HEK293T (cell line): ENCODE measurements around the gene PKD2L2.

Experiments
- CTCF ChIA-PET: fragments of 350-600 bp; formaldehyde crosslinking; extraction: SDS; loops from one replicate; lab custom pipeline; 2021; ENCODE audit warnings: antibody characterized with exemption, inconsistent platforms; lab: Yijun Ruan, JAX
- POLR2A ChIA-PET: fragments of 350-600 bp; formaldehyde crosslinking; extraction: SDS; loops from one replicate; lab custom pipeline; 2020; ENCODE audit warnings: antibody characterized with exemption, inconsistent platforms; lab: Yijun Ruan, JAX
- DNase-seq: peaks from one replicate; pipeline ENCODE4 v3.0.0; 2012; ENCODE audit warnings: mixed read lengths; ENCODE audit errors: extremely low spot score
- ARNT ChIP-seq: fragments of 450-650 bp; IDR thresholded peaks from 2 replicates; pipeline ENCODE4 v1.6.1; 2017; ENCODE audit warnings: mild to moderate bottlenecking
- BHLHE40 ChIP-seq: fragments of 450-650 bp; IDR thresholded peaks from 2 replicates; pipeline ENCODE4 v1.6.1; 2016; ENCODE audit warnings: mild to moderate bottlenecking, moderate library complexity, borderline replicate concordance
- CTBP1 ChIP-seq: fragments of 450-650 bp; IDR thresholded peaks from 2 replicates; pipeline ENCODE4 v1.6.1; 2016; ENCODE audit warnings: borderline replicate concordance
- ELF4 ChIP-seq: fragments of 450-650 bp; IDR thresholded peaks from 2 replicates; pipeline ENCODE4 v1.6.1; 2017; ENCODE audit warnings: antibody characterized with exemption
- FOXA1 ChIP-seq: fragments of 450-650 bp; IDR thresholded peaks from 2 replicates; pipeline ENCODE4 v1.6.1; 2016; ENCODE audit warnings: mild to moderate bottlenecking
- FOXK2 ChIP-seq: fragments of 450-650 bp; IDR thresholded peaks from 2 replicates; pipeline ENCODE4 v1.6.1; 2016; ENCODE audit warnings: mild to moderate bottlenecking
- FOXM1 ChIP-seq: fragments of 450-650 bp; IDR thresholded peaks from 2 replicates; pipeline ENCODE4 v1.6.1; 2017; ENCODE audit warnings: mild to moderate bottlenecking, borderline replicate concordance
- HDGF ChIP-seq: fragments of 450-650 bp; IDR thresholded peaks from 2 replicates; pipeline ENCODE4 v1.6.1; 2017; ENCODE audit warnings: antibody characterized with exemption, borderline replicate concordance
- L3MBTL2 ChIP-seq: fragments of 450-650 bp; conservative IDR thresholded peaks from 2 replicates; pipeline ENCODE4 v1.6.1; 2016; ENCODE audit warnings: mild to moderate bottlenecking
- LEF1 ChIP-seq: fragments of 450-650 bp; IDR thresholded peaks from 2 replicates; pipeline ENCODE4 v1.6.1; 2017; ENCODE audit warnings: mild to moderate bottlenecking, borderline replicate concordance
- NFRKB ChIP-seq: fragments of 450-650 bp; IDR thresholded peaks from 2 replicates; pipeline ENCODE4 v1.6.1; 2016; ENCODE audit warnings: mild to moderate bottlenecking, moderate library complexity
- SP1 ChIP-seq: fragments of 450-650 bp; IDR thresholded peaks from 2 replicates; pipeline ENCODE4 v1.6.1; 2017
- SUZ12 ChIP-seq: fragments of 450-650 bp; IDR thresholded peaks from 2 replicates; pipeline ENCODE4 v1.6.1; 2016; ENCODE audit warnings: mild to moderate bottlenecking
- TARDBP ChIP-seq: fragments of 450-650 bp; IDR thresholded peaks from 2 replicates; pipeline ENCODE4 v1.6.1; 2016
- ZNF384 ChIP-seq: fragments of 450-650 bp; IDR thresholded peaks from 2 replicates; pipeline ENCODE4 v1.6.1; 2016
- TF ChIP-seq, protein P1 (sequence below): fragments of 450-650 bp; IDR thresholded peaks from 2 replicates; pipeline ENCODE4 v1.6.1; 2016

PKD2L2 gene

DNA sequence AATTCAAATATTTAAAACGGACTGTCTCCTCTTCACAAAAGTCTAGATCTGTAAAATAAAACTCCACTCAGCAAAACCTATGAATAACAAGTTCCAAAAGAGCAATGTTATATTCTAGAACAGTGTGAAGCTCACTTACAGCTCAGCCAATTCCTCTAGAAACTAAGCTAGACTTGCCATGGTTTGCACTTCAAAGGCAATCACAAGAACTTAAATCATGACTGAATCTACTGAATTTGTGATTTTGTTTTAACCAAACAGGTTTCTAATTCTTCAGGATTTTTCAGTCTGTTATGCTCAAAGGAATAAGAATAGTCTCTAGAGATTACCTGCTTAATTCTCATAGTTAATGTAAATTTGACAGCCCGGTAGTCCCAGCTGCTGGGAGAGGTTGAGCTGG, 1.4 kb upstream of the PKD2L2 start:
- CTCF ChIA-PET, result interaction anchor here (0.6 to 1.2 kb wide), 2 partner anchors 11 to 13 kb away, joined by 3 to 7 read pairs; no protein-coding TSS in a partner anchor
- POLR2A ChIA-PET, result interaction anchor here (1.0 to 2.5 kb wide), 6 partner anchors 8 to 444 kb away, joined by 3 to 22 read pairs (median 4); partner anchors contain the start of gene CDC25C
- no peak for TF ChIP-seq TARDBP
- TF ChIP-seq, protein P1, sequence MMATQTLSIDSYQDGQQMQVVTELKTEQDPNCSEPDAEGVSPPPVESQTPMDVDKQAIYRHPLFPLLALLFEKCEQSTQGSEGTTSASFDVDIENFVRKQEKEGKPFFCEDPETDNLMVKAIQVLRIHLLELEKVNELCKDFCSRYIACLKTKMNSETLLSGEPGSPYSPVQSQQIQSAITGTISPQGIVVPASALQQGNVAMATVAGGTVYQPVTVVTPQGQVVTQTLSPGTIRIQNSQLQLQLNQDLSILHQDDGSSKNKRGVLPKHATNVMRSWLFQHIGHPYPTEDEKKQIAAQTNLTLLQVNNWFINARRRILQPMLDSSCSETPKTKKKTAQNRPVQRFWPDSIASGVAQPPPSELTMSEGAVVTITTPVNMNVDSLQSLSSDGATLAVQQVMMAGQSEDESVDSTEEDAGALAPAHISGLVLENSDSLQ, result no peak
- no peak for TF ChIP-seq ZNF384
- no peak for TF ChIP-seq CTBP1
- no peak for TF ChIP-seq HDGF
- no peak for TF ChIP-seq NFRKB
- no peak for DNase-seq

DNA sequence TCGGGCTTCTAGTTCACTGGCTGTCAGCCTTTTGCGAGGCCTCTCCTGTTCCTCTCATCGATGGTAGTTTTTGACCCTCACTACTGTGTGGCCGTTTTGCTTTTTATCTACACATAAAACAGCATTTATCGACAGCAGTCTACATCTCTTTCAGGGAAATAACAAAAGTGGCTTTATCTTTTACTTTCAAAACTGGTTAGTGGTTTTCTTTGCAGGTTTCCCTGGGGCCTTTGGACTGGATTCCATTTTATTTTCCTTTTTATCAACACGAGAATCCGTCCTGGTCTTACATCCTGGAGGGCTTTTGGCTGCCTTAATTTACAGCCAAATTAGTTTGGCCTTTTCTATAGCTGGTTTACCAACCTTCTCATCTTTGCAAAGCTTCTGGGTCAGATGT, 793 bp upstream of the PKD2L2 start:
- DNase-seq, result no peak
- CTCF ChIA-PET, result interaction anchor here (1.8 kb wide), 1 partner anchor 110 kb away, joined by 6 read pairs; no protein-coding TSS in a partner anchor
- POLR2A ChIA-PET, result interaction anchor here (0.6 to 2.5 kb wide), 21 partner anchors 9 to 443 kb away, joined by 3 to 22 read pairs (median 5); partner anchors contain the start of gene CDC25C
- TF ChIP-seq NFRKB (no peak), TARDBP (no peak), FOXA1 (no peak), ARNT (no peak), L3MBTL2 (no peak), ELF4 (no peak), HDGF (no peak), SP1 (no peak), LEF1 (no peak)

DNA sequence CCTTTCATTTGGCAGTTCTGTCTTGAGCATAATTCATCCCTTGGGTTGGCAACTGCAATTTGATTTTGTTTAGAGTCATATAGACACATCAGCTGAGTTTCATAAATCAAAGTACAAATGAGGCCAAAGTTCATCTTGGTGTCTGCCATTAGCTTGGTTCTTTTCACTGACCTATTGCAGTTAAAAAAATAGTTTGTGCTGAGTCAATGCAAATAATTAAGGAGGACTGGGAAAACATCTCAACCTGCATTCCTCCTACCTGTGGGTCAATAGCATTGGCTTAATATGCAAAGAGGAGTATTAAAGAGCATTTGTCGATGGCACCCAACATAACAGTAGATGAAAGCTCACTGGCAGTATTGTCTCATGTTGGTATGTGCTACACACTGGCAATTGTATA, 1.6 kb downstream of the PKD2L2 start:
- ChIA-PET CTCF (interaction anchor here (0.7 kb wide), 2 partner anchors 147 to 171 kb away, joined by 3 to 5 read pairs; no protein-coding TSS in a partner anchor), POLR2A (interaction anchor here (0.7 to 1.8 kb wide), 5 partner anchors 13 to 145 kb away, joined by 3 to 7 read pairs (median 4); no protein-coding TSS in a partner anchor)
- DNase-seq, result no peak
- TF ChIP-seq ARNT (no peak), SP1 (no peak), BHLHE40 (no peak), NFRKB (no peak), CTBP1 (no peak), FOXK2 (no peak), ZNF384 (no peak), FOXM1 (no peak), ELF4 (no peak), L3MBTL2 (no peak), TARDBP (no peak), LEF1 (no peak), FOXA1 (no peak), HDGF (no peak), SUZ12 (no peak)
- TF ChIP-seq, protein P1, result no peak

DNA sequence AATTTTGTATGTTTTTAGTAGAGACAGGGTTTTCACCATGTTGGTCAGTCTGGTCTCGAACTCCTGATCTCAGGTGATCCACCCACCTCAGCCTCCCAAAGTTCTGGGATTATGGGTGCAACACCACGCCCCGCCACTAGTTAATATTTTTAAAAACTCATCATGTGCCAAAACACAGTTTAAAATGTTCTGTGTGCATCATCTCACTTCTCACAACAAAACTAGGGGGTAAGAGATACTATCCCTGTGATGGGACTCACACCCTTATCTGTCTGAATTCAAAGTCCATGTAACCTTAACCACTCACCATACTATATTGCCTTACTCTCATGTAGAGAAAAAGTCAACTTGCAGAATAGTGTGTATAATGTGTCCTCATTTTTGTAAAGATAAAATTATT, 2.6 kb downstream of the PKD2L2 start:
- TF ChIP-seq FOXM1 (no peak), CTBP1 (no peak), FOXA1 (no peak), L3MBTL2 (no peak), BHLHE40 (no peak), NFRKB (no peak), ZNF384 (no peak), SUZ12 (no peak), ELF4 (no peak), SP1 (no peak), ARNT (no peak), HDGF (no peak), FOXK2 (no peak), TARDBP (no peak), LEF1 (no peak)
- TF ChIP-seq, protein P1, result no peak
- no peak for DNase-seq
- ChIA-PET CTCF (no interaction called here), POLR2A (no interaction called here)

DNA sequence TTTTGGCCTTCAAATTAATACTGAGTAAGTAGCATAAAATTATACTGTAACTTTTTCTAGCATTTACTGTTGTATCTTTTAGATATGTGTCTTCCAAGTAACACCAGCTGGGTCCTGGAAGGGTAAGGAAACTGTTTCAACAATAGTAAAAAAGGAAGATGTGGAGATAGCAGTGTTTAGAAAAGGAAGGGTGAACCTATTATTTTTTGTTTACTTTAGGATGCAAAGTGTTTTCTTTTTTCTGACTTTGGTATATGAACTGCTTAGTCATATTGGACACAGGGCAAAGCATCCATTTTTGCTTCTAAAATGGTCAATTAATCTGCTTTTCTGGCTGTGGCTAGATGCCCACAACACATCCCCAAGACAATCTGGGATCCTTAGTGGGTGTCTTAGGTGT, 5.3 kb downstream of the PKD2L2 start:
- TF ChIP-seq FOXA1, result no peak
- TF ChIP-seq FOXM1, result no peak
- no peak for TF ChIP-seq TARDBP
- no peak for TF ChIP-seq CTBP1
- TF ChIP-seq ARNT, result no peak
- TF ChIP-seq, protein P1, result no peak
- TF ChIP-seq L3MBTL2, result no peak
- TF ChIP-seq LEF1, result no peak
- TF ChIP-seq ELF4, result no peak
- no peak for TF ChIP-seq FOXK2
- TF ChIP-seq HDGF, result no peak
- no peak for TF ChIP-seq SP1
- TF ChIP-seq NFRKB, result no peak
- TF ChIP-seq BHLHE40, result no peak
- TF ChIP-seq ZNF384, result no peak
- TF ChIP-seq SUZ12, result no peak
- CTCF ChIA-PET, result no interaction called here
- POLR2A ChIA-PET, result no interaction called here
- DNase-seq, result no peak
